LNCaP clone FGC (cell line): ENCODE measurements around the gene FBXO45.

Experiments
- DNase-seq: peaks from one replicate; pipeline ENCODE4 v3.0.0-alpha.2; 2011; ENCODE audit warnings: low read depth
- H3K4me3 ChIP-seq: 2 replicates; pipeline ENCODE4 v1.5.1; 2011; ENCODE audit warnings: mild to moderate bottlenecking, low read depth, low read length, control low read depth
- CTCF ChIP-seq: IDR thresholded peaks from 2 replicates; pipeline ENCODE4 v1.5.1; 2012; ENCODE audit warnings: mild to moderate bottlenecking; ENCODE audit not compliant: control insufficient read depth, insufficient read depth; ENCODE audit errors: extremely low read depth

FBXO45 gene

GRCh38 chr3:196528639-196529233, 39.7 kb upstream of the FBXO45 start:
- no peak for DNase-seq
- 0 out of 2 replicates have a peak overlapping the region, but pooled peaks have one; percentile 3 for H3K4me3 ChIP-seq
- TF ChIP-seq CTCF: peak; percentile 47

- no peak for TF ChIP-seq CTCF
- DNase-seq: no peak
- H3K4me3 ChIP-seq: no peak overlapping the region
Measured at GRCh38 chr3:196531418-196531817, 37.0 kb upstream of the FBXO45 start.

GRCh38 chr3:196533260-196533681, 35.2 kb upstream of the FBXO45 start:
- no peak for DNase-seq
- no peak overlapping the region for H3K4me3 ChIP-seq
- TF ChIP-seq CTCF: no peak

GRCh38 chr3:196537319-196537984, 31.0 kb upstream of the FBXO45 start:
- no peak overlapping the region for H3K4me3 ChIP-seq
- DNase-seq: no peak
- peak; percentile 67 for TF ChIP-seq CTCF

- no peak for TF ChIP-seq CTCF
- no peak for DNase-seq
- no peak overlapping the region for H3K4me3 ChIP-seq
Measured at GRCh38 chr3:196541684-196542445, 26.6 kb upstream of the FBXO45 start.

GRCh38 chr3:196544491-196544992, 23.9 kb upstream of the FBXO45 start:
- TF ChIP-seq CTCF: no peak
- H3K4me3 ChIP-seq: no peak overlapping the region
- DNase-seq: no peak
